ENCODE results near the gene NCAM1.

The NCAM1 gene

DNA sequence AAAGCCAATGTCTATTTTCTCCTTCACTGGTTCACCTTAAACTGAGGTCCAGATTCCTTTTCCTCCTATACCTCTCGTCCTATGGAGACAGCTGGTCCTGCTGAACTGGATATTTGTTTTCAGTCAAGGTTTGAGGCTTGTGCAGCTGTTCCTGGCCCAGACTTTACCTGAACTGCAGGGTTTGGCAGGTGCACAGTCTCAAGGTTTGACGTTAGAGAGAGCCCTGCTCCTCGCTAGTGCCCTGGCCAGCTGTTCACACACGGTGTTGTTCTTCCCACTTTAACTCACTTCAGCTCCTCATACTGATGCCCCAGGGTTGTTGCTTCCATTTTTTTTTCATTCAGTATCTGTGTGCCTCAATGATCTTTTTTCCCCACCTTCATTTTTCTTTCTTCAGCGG lies 279.2 kb downstream of the NCAM1 start:
- Histone ChIP-seq H3K9me3 (ENCODE audit: insufficient read depth, low read length) (no peaks in the 10 kb centered on the region), H3K4me3 (ENCODE audit: low read length) (no peak overlapping the region), H2AFZ (ENCODE audit: low read depth, low read length) (no peak overlapping the region), H3K27ac (ENCODE audit: low read length) (no peak overlapping the region), H3K9ac (ENCODE audit: low read length) (no peak overlapping the region), H4K20me1 (ENCODE audit: insufficient read depth, low read length) (no peaks in the 10 kb centered on the region), H3K27me3 (ENCODE audit: low read depth, low read length) (peaks cover 27% of the 10 kb centered on the region), H3K4me2 (ENCODE audit: low read length) (no peak overlapping the region), H3K36me3 (replicated peaks; ENCODE audit: low read depth, low read length) (no peaks in the 10 kb centered on the region), H3K79me2 (ENCODE audit: low read length) (no peaks in the 10 kb centered on the region), H3K4me1 (ENCODE audit: low read length) (no peaks in the 10 kb centered on the region)
- TF ChIP-seq CTCF (IDR thresholded peaks at IDR 0.05; ENCODE audit: low read depth, low read length), result no peak
- no peak for TF ChIP-seq EZH2phosphoT487 (IDR thresholded peaks at IDR 0.05; ENCODE audit: low read depth)

GRCh38 chr11:113240790-113241635 lies 279.8 kb downstream of the NCAM1 start:
- Histone ChIP-seq H2AFZ (ENCODE audit: low read depth, low read length) (no peak overlapping the region), H3K9ac (ENCODE audit: low read length) (no peak overlapping the region), H4K20me1 (ENCODE audit: insufficient read depth, low read length) (no peaks in the 10 kb centered on the region), H3K27me3 (ENCODE audit: low read depth, low read length) (peaks cover 23% of the 10 kb centered on the region), H3K27ac (ENCODE audit: low read length) (no peak overlapping the region), H3K79me2 (ENCODE audit: low read length) (no peaks in the 10 kb centered on the region), H3K4me3 (ENCODE audit: low read length) (no peak overlapping the region), H3K36me3 (replicated peaks; ENCODE audit: low read depth, low read length) (no peaks in the 10 kb centered on the region), H3K9me3 (ENCODE audit: insufficient read depth, low read length) (no peaks in the 10 kb centered on the region), H3K4me1 (ENCODE audit: low read length) (no peaks in the 10 kb centered on the region), H3K4me2 (ENCODE audit: low read length) (no peak overlapping the region)
- TF ChIP-seq EZH2phosphoT487 (IDR thresholded peaks at IDR 0.05; ENCODE audit: low read depth), result no peak
- TF ChIP-seq CTCF (IDR thresholded peaks at IDR 0.05; ENCODE audit: low read depth, low read length), result no peak

DNA sequence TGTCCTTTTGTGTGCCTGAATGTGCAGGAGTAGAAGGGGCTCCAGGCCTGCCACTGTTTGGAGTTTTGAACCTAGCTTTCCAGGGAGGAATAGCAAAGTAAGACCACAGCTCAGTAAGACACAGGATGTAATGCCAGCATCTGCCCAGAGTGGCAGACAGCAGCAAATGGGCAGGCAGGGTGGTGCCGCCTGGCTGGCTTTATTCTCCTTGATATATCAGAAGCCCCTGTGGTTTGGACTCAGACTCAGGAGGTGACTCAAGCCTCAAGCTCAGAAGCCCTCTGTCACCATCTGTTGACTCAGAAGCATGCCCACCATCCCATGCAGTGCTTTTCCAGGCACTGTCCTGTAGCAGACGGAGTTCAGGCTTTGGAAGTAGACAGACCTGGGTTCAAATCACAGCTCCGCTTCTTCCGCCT lies 280.4 kb downstream of the NCAM1 start:
- H2AFZ ChIP-seq (ENCODE audit: low read depth, low read length), result no peak overlapping the region
- no peak overlapping the region for H3K4me2 ChIP-seq (ENCODE audit: low read length)
- peaks cover 21% of the 10 kb centered on the region for H3K27me3 ChIP-seq (ENCODE audit: low read depth, low read length)
- no peaks in the 10 kb centered on the region for H3K4me1 ChIP-seq (ENCODE audit: low read length)
- H3K36me3 ChIP-seq (replicated peaks; ENCODE audit: low read depth, low read length), result no peaks in the 10 kb centered on the region
- H3K9ac ChIP-seq (ENCODE audit: low read length), result no peak overlapping the region
- H3K79me2 ChIP-seq (ENCODE audit: low read length), result no peaks in the 10 kb centered on the region
- no peaks in the 10 kb centered on the region for H4K20me1 ChIP-seq (ENCODE audit: insufficient read depth, low read length)
- no peak overlapping the region for H3K4me3 ChIP-seq (ENCODE audit: low read length)
- TF ChIP-seq CTCF (IDR thresholded peaks at IDR 0.05; ENCODE audit: low read depth, low read length) (no peak), EZH2phosphoT487 (IDR thresholded peaks at IDR 0.05; ENCODE audit: low read depth) (no peak)
- no peaks in the 10 kb centered on the region for H3K9me3 ChIP-seq (ENCODE audit: insufficient read depth, low read length)
- no peak overlapping the region for H3K27ac ChIP-seq (ENCODE audit: low read length)

DNA sequence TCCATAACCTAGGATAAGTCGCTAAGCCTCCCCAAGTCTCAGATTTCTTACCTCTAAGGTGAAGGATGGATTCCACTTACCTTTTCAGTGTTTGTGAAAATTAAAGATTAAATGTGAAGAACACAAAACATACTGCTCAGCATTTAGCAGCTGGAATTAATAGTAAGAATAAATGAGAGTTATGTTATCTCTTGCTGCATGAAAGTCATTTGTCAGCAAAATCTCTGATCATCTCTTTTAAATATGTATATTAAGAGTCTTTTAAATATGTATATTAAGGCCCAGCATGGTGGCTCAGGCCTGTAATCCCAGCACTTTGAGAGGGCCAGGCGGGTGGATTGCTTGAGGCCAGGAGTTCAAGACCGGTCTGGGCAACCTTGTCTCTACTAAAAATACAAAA lies 280.8 kb downstream of the NCAM1 start:
- no peak overlapping the region for H2AFZ ChIP-seq (ENCODE audit: low read depth, low read length)
- TF ChIP-seq EZH2phosphoT487 (IDR thresholded peaks at IDR 0.05; ENCODE audit: low read depth), result no peak
- H3K27ac ChIP-seq (ENCODE audit: low read length), result no peak overlapping the region
- H3K27me3 ChIP-seq (ENCODE audit: low read depth, low read length), result peaks cover 24% of the 10 kb centered on the region
- H4K20me1 ChIP-seq (ENCODE audit: insufficient read depth, low read length), result no peaks in the 10 kb centered on the region
- H3K4me3 ChIP-seq (ENCODE audit: low read length), result no peak overlapping the region
- H3K4me2 ChIP-seq (ENCODE audit: low read length), result no peak overlapping the region
- H3K9me3 ChIP-seq (ENCODE audit: insufficient read depth, low read length), result no peaks in the 10 kb centered on the region
- no peak overlapping the region for H3K9ac ChIP-seq (ENCODE audit: low read length)
- H3K4me1 ChIP-seq (ENCODE audit: low read length), result no peaks in the 10 kb centered on the region
- H3K79me2 ChIP-seq (ENCODE audit: low read length), result no peaks in the 10 kb centered on the region
- H3K36me3 ChIP-seq (replicated peaks; ENCODE audit: low read depth, low read length), result no peaks in the 10 kb centered on the region
